Measurements from ENCODE around the gene NDUFV2. TPM values are rescaled to one million over a fixed set of nuclear protein-coding genes. Genes with fewer than 3 reads are reported as not detected.
A peak's percentile ranks its signal among the peaks of the same experiment; 100 is the strongest.

The NDUFV2 gene
- total and polyA plus RNA-seq, 2 of the 13 experiments (the other 11 are each of a cell fraction or from before 2014, with no cell fraction given), result 216 to 299 TPM

- TF ChIP-seq HMGXB4 (CRISPR knock-in tag; IDR thresholded peaks at IDR 0.05; ENCODE audit: borderline replicate concordance in 1 of 2, low read depth in 1 of 2), result no peak
- no peak for TF ChIP-seq ZNF543 (CRISPR knock-in tag; IDR thresholded peaks at IDR 0.05)
- TF ChIP-seq ZNF549 (CRISPR knock-in tag; IDR thresholded peaks at IDR 0.05), result no peak
- 0 out of 2 replicates have a peak, but pooled peaks have one; percentile 43 for TF ChIP-seq MLX (CRISPR knock-in tag; IDR thresholded peaks at IDR 0.05)
- 0 out of 2 replicates have a peak, but pooled peaks have one; percentile 12 for TF ChIP-seq GATAD1 (CRISPR knock-in tag; IDR thresholded peaks at IDR 0.05)
- TF ChIP-seq CREB3 (CRISPR knock-in tag; IDR thresholded peaks at IDR 0.05), result 0 out of 2 replicates have a peak, but pooled peaks have one; percentile 12
- TF ChIP-seq PRPF4 (IDR thresholded peaks at IDR 0.05; ENCODE audit: low read depth, low read length, poor library complexity, severe bottlenecking), result peak; percentile 30
- TF ChIP-seq PAX8 (CRISPR knock-in tag; IDR thresholded peaks at IDR 0.05; ENCODE audit: borderline replicate concordance), result no peak
- no peak for TF ChIP-seq HHEX (CRISPR knock-in tag; IDR thresholded peaks at IDR 0.05)
- no peak for TF ChIP-seq KDM2A (CRISPR knock-in tag; IDR thresholded peaks at IDR 0.05; ENCODE audit: borderline replicate concordance, low read depth)
- 0 out of 2 replicates have a peak, but pooled peaks have one; percentile 33 for TF ChIP-seq SAP130 (CRISPR knock-in tag; IDR thresholded peaks at IDR 0.05; ENCODE audit: low read depth)
- TF ChIP-seq STAG1 (CRISPR knock-in tag; IDR thresholded peaks at IDR 0.05), result no peak
- TF ChIP-seq DZIP1 (CRISPR knock-in tag; IDR thresholded peaks at IDR 0.05), result no peak
- TF ChIP-seq FOXP1 (IDR thresholded peaks at IDR 0.05), result no peak
- 0 out of 2 replicates have a peak, but pooled peaks have one; percentile 29 for TF ChIP-seq FOXP1 (CRISPR knock-in tag; IDR thresholded peaks at IDR 0.05)
- no peak for TF ChIP-seq ATF5 (CRISPR knock-in tag; IDR thresholded peaks at IDR 0.05; ENCODE audit: low read depth)
Measured at GRCh38 chr18:9135081-9135911, 32.8 kb downstream of the NDUFV2 start (continued).
